Lung (tissue), 12 donors: ENCODE data around the gene WNT9B. TPM values are rescaled to one million over a fixed set of nuclear protein-coding genes. Genes with fewer than 3 reads are reported as not detected.

Source experiments
- ATAC-seq: fragments of 200-7000 bp; cut with Tn5 transposase; one replicate; pipeline ENCODE4 v1.9.1; 2020; ENCODE audit warnings: moderate number of reproducible peaks; ENCODE audit not compliant: insufficient read depth, low FRiP score
- DNase-seq, 3 donors: peaks; one replicate each; pipeline ENCODE4 v3.0.0-alpha.2; 2013 to 2017
- H3K27ac ChIP-seq, 2 donors: one replicate each; pipeline ENCODE4 v1.5.1; 2013; ENCODE audit warnings: mild to moderate bottlenecking in 2 of 2, moderate library complexity in 2 of 2, control low read depth in 1 of 2, inconsistent platforms in 1 of 2, low read depth in 1 of 2, low read length in 1 of 2
- H3K27me3 ChIP-seq, 3 donors: one replicate each; pipeline ENCODE4 v1.5.1; 2013; ENCODE audit warnings: low read length in 2 of 3; ENCODE audit not compliant: control insufficient read depth in 3 of 3, insufficient read depth in 3 of 3
- H3K36me3 ChIP-seq, 4 donors: one replicate each; pipeline ENCODE4 v1.5.1; 2013; ENCODE audit warnings: low read length in 4 of 4, mild to moderate bottlenecking in 1 of 4, moderate library complexity in 1 of 4; ENCODE audit not compliant: control insufficient read depth in 4 of 4, insufficient read depth in 4 of 4
- H3K4me1 ChIP-seq, 5 donors: one replicate each; pipeline ENCODE4 v1.5.1; 2013; ENCODE audit warnings: low read length in 5 of 5, mild to moderate bottlenecking in 2 of 5, moderate library complexity in 1 of 5; ENCODE audit not compliant: control insufficient read depth in 5 of 5, insufficient read depth in 5 of 5
- H3K4me3 ChIP-seq: one replicate; pipeline ENCODE4 v1.5.1; 2013; ENCODE audit warnings: mild to moderate bottlenecking, control low read depth, moderate library complexity
- H3K9ac ChIP-seq, 2 donors: one replicate each; pipeline ENCODE4 v1.5.1; 2013; ENCODE audit warnings: low read length in 2 of 2, control low read depth in 1 of 2; ENCODE audit not compliant: insufficient read depth in 1 of 2
- H3K9me3 ChIP-seq, 4 donors: one replicate each; pipeline ENCODE4 v1.5.1; 2013; ENCODE audit warnings: low read length in 3 of 4, mild to moderate bottlenecking in 1 of 4, moderate library complexity in 1 of 4; ENCODE audit not compliant: control insufficient read depth in 4 of 4, insufficient read depth in 3 of 4
- CTCF ChIP-seq: IDR thresholded peaks from 2 replicates; pipeline ENCODE4 v1.5.1; 2012; ENCODE audit warnings: mild to moderate bottlenecking; ENCODE audit errors: control extremely low read depth, extremely low read depth
- WGBS, 2 donors: extraction: QIAGEN DNeasy Blood & Tissue Kit; methylation state at CpG; one replicate each; pipeline ENCODE4 v1.1.7; 2013; 5-methylcytosine and 5-hydroxymethylcytosine counted together
- polyA plus RNA-seq, 2 donors: library from polyadenylated mRNA; stranded (reverse); fragments of 200-250 nt; gene quantifications; one replicate each; pipeline ENCODE4 v1.2.1, GENCODE V29; 2013
- total RNA-seq, 2 donors: library from RNA; depleted of rRNA in 1 of 2; stranded (reverse); fragments of >200 nt in 1 of 2; gene quantifications; one replicate each; pipeline ENCODE4 v1.2.1, GENCODE V29; 2014 to 2021
- donor health status: control.
- donor health status: control.
- donor health status: Bipolar disorder and iron deficiency.
- donor health status: healthy.
- donor health status: DM: yes; HTN: yes; CAD: no.

WNT9B gene
- total and polyA plus RNA-seq, 4 donors: 0.11 to 0.33 (median 0.17) TPM

GRCh38 chr17:46847204-46848191, 3.9 kb upstream of the WNT9B start:
- Histone ChIP-seq H3K27ac (no peak overlapping the region), H3K4me1 (peaks cover 0 to 9% (median 0%) of the 10 kb centered on the region in 5 donors), H3K27me3 (peaks cover 0 to 47% (median 25%) of the 10 kb centered on the region in 3 donors), H3K36me3 (no peaks in the 10 kb centered on the region), H3K9me3 (peaks cover 0 to 6% (median 1%) of the 10 kb centered on the region in 4 donors), H3K9ac (no peak overlapping the region), H3K4me3 (no peak overlapping the region)
- no peak for TF ChIP-seq CTCF
- WGBS, 2 donors: 56 to 69% methylated on average over 8 of the region's 8 CpGs
- no peak for ATAC-seq
- DNase-seq: no peak

GRCh38 chr17:46848534-46848933, 2.8 kb upstream of the WNT9B start:
- no peak overlapping the region for H3K4me3 ChIP-seq
- H3K9me3 ChIP-seq: peaks cover 0 to 3% (median 0%) of the 10 kb centered on the region in 4 donors
- no peak for TF ChIP-seq CTCF
- no peaks in the 10 kb centered on the region for H3K36me3 ChIP-seq
- H3K27ac ChIP-seq: no peak overlapping the region
- ATAC-seq (no peak), DNase-seq (no peak)
- peaks cover 0 to 55% (median 30%) of the 10 kb centered on the region in 3 donors for H3K27me3 ChIP-seq
- H3K9ac ChIP-seq: no peak overlapping the region
- 80 to 89% methylated on average over 6 of the region's 6 CpGs for WGBS, 2 donors
- H3K4me1 ChIP-seq: peaks cover 0 to 9% (median 0%) of the 10 kb centered on the region in 5 donors

- peaks cover 0 to 55% (median 37%) of the 10 kb centered on the region in 3 donors for H3K27me3 ChIP-seq
- WGBS, 2 donors: 45 to 48% methylated on average over 13 of the region's 13 CpGs
Measured at GRCh38 chr17:46850688-46851028, 725 bp upstream of the WNT9B start.

More at GRCh38 chr17:46850688-46851028, 725 bp upstream of the WNT9B start:
- H3K36me3 ChIP-seq: no peaks in the 10 kb centered on the region
- H3K9me3 ChIP-seq: peaks cover 0 to 3% (median 0%) of the 10 kb centered on the region in 4 donors
- ATAC-seq (no peak), DNase-seq (no peak)
- TF ChIP-seq CTCF: no peak
- H3K9ac ChIP-seq: no peak overlapping the region
- H3K27ac ChIP-seq: no peak overlapping the region
- H3K4me3 ChIP-seq: no peak overlapping the region
- H3K4me1 ChIP-seq: peaks cover 0 to 9% (median 0%) of the 10 kb centered on the region in 5 donors
